RWPE2 (cell line): ENCODE measurements around the gene LCN2.

Experiments used
- ATAC-seq: fragments of 200-7000 bp; cut with Tn5 transposase; 3 replicates; pipeline ENCODE4 v1.9.1; 2021; ENCODE audit warnings: low read depth
- DNase-seq: peaks from one replicate; pipeline ENCODE4 v3.0.0-alpha.2; 2020; ENCODE audit warnings: low spot score
- H3K27ac ChIP-seq: fragments of 450-650 bp; 2 replicates; pipeline ENCODE4 v1.5.1; 2017; ENCODE audit warnings: mild to moderate bottlenecking; ENCODE audit not compliant: poor library complexity, severe bottlenecking
- H3K27me3 ChIP-seq: fragments of 250-450 bp; sonication (Bioruptor Pico); 2 replicates; pipeline ENCODE4 v1.5.1; 2021; ENCODE audit warnings: mild to moderate bottlenecking, moderate library complexity; ENCODE audit not compliant: insufficient read depth, poor library complexity, severe bottlenecking
- H3K36me3 ChIP-seq: fragments of 250-450 bp; sonication (Bioruptor Pico); 2 replicates; pipeline ENCODE4 v1.5.1; 2020; ENCODE audit warnings: low read depth, mild to moderate bottlenecking, moderate library complexity
- H3K4me1 ChIP-seq: fragments of 250-450 bp; sonication (Bioruptor Pico); 2 replicates; pipeline ENCODE4 v1.5.1; 2021; ENCODE audit warnings: mild to moderate bottlenecking, moderate library complexity; ENCODE audit not compliant: insufficient read depth, poor library complexity, severe bottlenecking
- H3K4me3 ChIP-seq: fragments of 250-450 bp; sonication (Bioruptor Pico); 2 replicates; pipeline ENCODE4 v1.5.1; 2021; ENCODE audit warnings: mild to moderate bottlenecking, moderate library complexity; ENCODE audit not compliant: severe bottlenecking
- H3K9me3 ChIP-seq: fragments of 250-450 bp; sonication (Bioruptor Pico); 2 replicates; pipeline ENCODE4 v1.5.1; 2021; ENCODE audit warnings: mild to moderate bottlenecking, moderate library complexity; ENCODE audit not compliant: severe bottlenecking
- CTCF ChIP-seq: fragments of 450-650 bp; IDR thresholded peaks from one replicate; pipeline ENCODE4 v1.5.1; 2017; ENCODE audit warnings: mild to moderate bottlenecking, moderate library complexity; ENCODE audit not compliant: poor library complexity, severe bottlenecking

The LCN2 gene

GRCh38 chr9:128169492-128169891, 20.2 kb downstream of the LCN2 start:
- ATAC-seq: no peak
- Histone ChIP-seq H3K27me3 (no peaks in the 10 kb centered on the region), H3K36me3 (peaks cover 66% of the 10 kb centered on the region), H3K27ac (no peak overlapping the region), H3K4me1 (no peaks in the 10 kb centered on the region), H3K9me3 (no peaks in the 10 kb centered on the region), H3K4me3 (no peak overlapping the region)
- peak; percentile 45 for DNase-seq
- TF ChIP-seq CTCF: no peak

DNA sequence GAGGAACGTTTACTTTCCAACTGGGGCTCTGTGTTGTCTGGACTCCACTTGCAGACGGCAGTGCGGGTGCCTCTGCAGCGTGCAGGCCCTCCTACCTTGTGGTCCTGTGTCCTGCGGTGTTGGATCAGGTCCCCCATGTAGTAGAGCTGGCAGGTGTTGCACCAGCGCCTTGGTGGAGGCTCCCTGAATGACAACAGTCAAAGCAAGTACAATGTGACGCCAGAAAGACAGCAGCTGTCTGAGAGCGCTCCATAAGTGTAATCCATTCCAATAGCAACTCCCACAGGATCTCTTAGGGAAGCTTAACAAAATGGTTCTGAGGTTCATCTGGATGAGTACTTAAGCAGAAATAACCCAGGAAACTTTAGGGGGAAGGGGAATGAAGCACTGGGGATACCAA, 20.7 kb downstream of the LCN2 start:
- no peaks in the 10 kb centered on the region for H3K27me3 ChIP-seq
- no peaks in the 10 kb centered on the region for H3K4me1 ChIP-seq
- ATAC-seq (no peak), DNase-seq (no peak)
- H3K36me3 ChIP-seq: peaks cover 66% of the 10 kb centered on the region
- H3K9me3 ChIP-seq: no peaks in the 10 kb centered on the region
- no peak overlapping the region for H3K4me3 ChIP-seq
- no peak for TF ChIP-seq CTCF
- H3K27ac ChIP-seq: no peak overlapping the region

GRCh38 chr9:128174062-128174461, 24.8 kb downstream of the LCN2 start:
- no peak overlapping the region for H3K27ac ChIP-seq
- H3K4me3 ChIP-seq: no peak overlapping the region
- no peak for DNase-seq
- no peaks in the 10 kb centered on the region for H3K9me3 ChIP-seq
- TF ChIP-seq CTCF: no peak
- H3K36me3 ChIP-seq: peaks cover 73% of the 10 kb centered on the region
- no peak for ATAC-seq
- no peaks in the 10 kb centered on the region for H3K4me1 ChIP-seq
- H3K27me3 ChIP-seq: no peaks in the 10 kb centered on the region

GRCh38 chr9:128175102-128175563, 25.9 kb downstream of the LCN2 start:
- no peak for TF ChIP-seq CTCF
- DNase-seq (no peak), ATAC-seq (no peak)
- Histone ChIP-seq H3K9me3 (no peaks in the 10 kb centered on the region), H3K36me3 (peaks cover 75% of the 10 kb centered on the region), H3K4me3 (no peak overlapping the region), H3K27ac (no peak overlapping the region), H3K4me1 (no peaks in the 10 kb centered on the region), H3K27me3 (no peaks in the 10 kb centered on the region)

DNA sequence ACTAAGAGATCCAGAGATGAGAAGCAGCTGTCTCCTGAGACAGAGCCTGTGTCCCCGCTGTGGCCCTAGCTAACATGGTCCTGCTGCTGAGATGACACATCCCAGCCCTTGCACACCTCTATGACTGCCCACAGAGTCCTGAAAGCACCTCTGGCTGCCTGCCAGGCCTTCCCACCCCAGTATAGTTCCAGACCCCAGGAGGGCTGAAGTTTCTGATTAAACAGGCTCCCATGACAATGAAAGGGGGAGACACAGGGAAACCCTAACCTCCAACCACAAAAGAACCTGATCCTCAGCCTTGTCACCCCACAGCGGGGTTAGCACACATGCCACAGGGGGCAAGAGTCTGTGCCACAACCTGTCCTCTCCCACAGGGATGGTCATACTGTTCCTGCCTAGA, 26.5 kb downstream of the LCN2 start:
- H3K4me1 ChIP-seq: no peaks in the 10 kb centered on the region
- ATAC-seq: no peak
- TF ChIP-seq CTCF: no peak
- H3K27ac ChIP-seq: no peak overlapping the region
- H3K36me3 ChIP-seq: peaks cover 79% of the 10 kb centered on the region
- H3K9me3 ChIP-seq: no peaks in the 10 kb centered on the region
- DNase-seq: no peak
- no peaks in the 10 kb centered on the region for H3K27me3 ChIP-seq
- H3K4me3 ChIP-seq: no peak overlapping the region
